Esophagus squamous epithelium (tissue), 5 donors: ENCODE data around the gene RPL13A. TPM values are rescaled to one million over a fixed set of nuclear protein-coding genes. Genes with fewer than 3 reads are reported as not detected.

Source experiments
- DNase-seq: peaks from one replicate; lab custom pipeline; 2025; lab: John Stamatoyannopoulos, UW
- H3K27ac ChIP-seq, 4 donors: fragments of 200-600 bp; sonication (generic); one replicate each; pipeline ENCODE4 v1.5.1; 2016 to 2019; ENCODE audit warnings: mild to moderate bottlenecking in 1 of 4
- H3K27me3 ChIP-seq, 4 donors: fragments of 200-600 bp; sonication (generic); 1 replicate in 3 of 4; 2 replicates in 1 of 4; pipeline versions ENCODE4 v1.5.1 to v1.6.0; 2017 to 2021; ENCODE audit warnings: antibody characterized with exemption in 1 of 4
- H3K36me3 ChIP-seq, 3 donors: fragments of 200-600 bp; sonication (generic); one replicate each; pipeline ENCODE4 v1.5.1; 2016 to 2019
- H3K4me1 ChIP-seq, 3 donors: fragments of 200-600 bp; sonication (generic); one replicate each; pipeline ENCODE4 v1.5.1; 2017 to 2019
- H3K4me3 ChIP-seq, 4 donors: fragments of 200-600 bp; sonication (generic); 1 replicate in 3 of 4; 2 replicates in 1 of 4; pipeline ENCODE4 v1.5.1; 2016 to 2019; ENCODE audit warnings: mild to moderate bottlenecking in 2 of 4, moderate library complexity in 1 of 4
- H3K9me3 ChIP-seq, 3 donors: fragments of 200-600 bp; sonication (generic); one replicate each; pipeline ENCODE4 v1.5.1; 2016 to 2019
- CTCF ChIP-seq, 6 experiments: fragments of 450-650 bp in 4 of 6; fragments of 200-600 bp in 2 of 6; sonication (generic) in 2 of 6; IDR thresholded peaks; one replicate each; pipeline ENCODE4 v1.5.1; 2016 to 2019; ENCODE audit warnings: antibody characterized with exemption in 6 of 6, mild to moderate bottlenecking in 4 of 6, moderate library complexity in 4 of 6
- POLR2A ChIP-seq, 4 donors: fragments of 450-650 bp; IDR thresholded peaks; one replicate each; pipeline ENCODE4 v1.6.1; 2017; ENCODE audit warnings: antibody characterized with exemption in 4 of 4, mild to moderate bottlenecking in 4 of 4, moderate library complexity in 3 of 4
- whole genome bisulfite sequencing, 2 donors: methylation state at CpG; one replicate each; pipeline ENCODE4 v1.1.5; 2018; 5-methylcytosine and 5-hydroxymethylcytosine counted together
- intact Hi-C: fragments of 100-400 bp; cut with DNase I; formaldehyde crosslinking; loops from one replicate; pipeline ENCODE4 v1.15.0; 2022
- total RNA-seq, 4 donors: library from RNA; depleted of rRNA; stranded (reverse); fragments of >200 nt; gene quantifications; one replicate each; pipeline ENCODE4 v1.1.0, GENCODE V29; 2016
- donor health status: DM: yes; HTN: yes; CAD: no.

Gene RPL13A
- 1,000 to 10,000 TPM; 1,642 to 4,119 (median 2,165) TPM for total RNA-seq

GRCh38 chr19:49487277-49488045 lies at the start of gene RPL13A:
RPL13A (plus strand) TSS chr19:49487608; CDS start chr19:49487630, 22 bp downstream.
- Histone ChIP-seq H3K9me3 (no peaks in the 10 kb centered on the region), H3K36me3 (peaks cover 16 to 49% (median 31%) of the 10 kb centered on the region in 3 donors), H3K4me1 (peaks cover 8 to 41% (median 27%) of the 10 kb centered on the region in 3 donors), H3K27me3 (no peaks in the 10 kb centered on the region), H3K4me3 (peak within 1 kb of the TSS; percentile 51 to 99 (median 86)), H3K27ac (peak within 1 kb of the TSS; percentile 80 to 98 (median 94))
- TF ChIP-seq POLR2A (IDR thresholded peaks at IDR 0.05) (peak in 3 of 4 donors; percentile 94 to 99 (median 99)), CTCF (IDR thresholded peaks at IDR 0.05) (peak in 2 of 6 experiments; percentile 5 to 24)
- intact Hi-C loops: no loop called here
- WGBS, 2 donors: 0 to 1% methylated on average over 9 to 12 of the region's 57 CpGs
- peak; percentile 95 for DNase-seq

GRCh38 chr19:49438261-49438660 lies 49.1 kb upstream of the RPL13A start:
- DNase-seq: no peak
- Histone ChIP-seq H3K4me1 (peaks cover 7 to 32% (median 18%) of the 10 kb centered on the region in 3 donors), H3K36me3 (no peaks in the 10 kb centered on the region), H3K9me3 (no peaks in the 10 kb centered on the region), H3K27ac (no peak overlapping the region), H3K27me3 (peaks cover 13 to 98% (median 30%) of the 10 kb centered on the region in 4 donors), H3K4me3 (no peak overlapping the region)
- WGBS, 2 donors: 14 to 26% methylated on average over 6 of the region's 6 CpGs
- intact Hi-C loops: no loop called here
- no peak for TF ChIP-seq POLR2A (IDR thresholded peaks at IDR 0.05)
- no peak for TF ChIP-seq CTCF (IDR thresholded peaks at IDR 0.05)

GRCh38 chr19:49439836-49440235 lies 47.6 kb upstream of the RPL13A start:
- 39 to 44% methylated on average over 5 to 6 of the region's 6 CpGs for WGBS, 2 donors
- TF ChIP-seq POLR2A (IDR thresholded peaks at IDR 0.05) (no peak), CTCF (IDR thresholded peaks at IDR 0.05) (no peak)
- Histone ChIP-seq H3K36me3 (no peaks in the 10 kb centered on the region), H3K27ac (no peak overlapping the region), H3K9me3 (no peaks in the 10 kb centered on the region), H3K4me1 (peaks cover 7 to 39% (median 18%) of the 10 kb centered on the region in 3 donors), H3K27me3 (peaks cover 13 to 82% (median 23%) of the 10 kb centered on the region in 4 donors), H3K4me3 (no peak overlapping the region)
- intact Hi-C loops: no loop called here
- DNase-seq: no peak

GRCh38 chr19:49440439-49441209 lies 46.8 kb upstream of the RPL13A start:
- intact Hi-C loops: no loop called here
- no peak for DNase-seq
- Histone ChIP-seq H3K4me3 (peak overlapping the region in 3 of 4 donors; percentile 33 to 85 (median 70)), H3K4me1 (peaks cover 7 to 39% (median 18%) of the 10 kb centered on the region in 3 donors), H3K27ac (peak overlapping the region in 1 of 4 donors; percentile 37), H3K27me3 (peaks cover 13 to 74% (median 22%) of the 10 kb centered on the region in 4 donors), H3K9me3 (no peaks in the 10 kb centered on the region), H3K36me3 (no peaks in the 10 kb centered on the region)
- 20 to 21% methylated on average over 16 to 17 of the region's 19 CpGs for WGBS, 2 donors
- no peak for TF ChIP-seq POLR2A (IDR thresholded peaks at IDR 0.05)
- no peak for TF ChIP-seq CTCF (IDR thresholded peaks at IDR 0.05)
